Panc1 (cell line): ENCODE measurements around the gene SMIM8.

Experiments used
- CTCF ChIP-seq: fragments of 450-650 bp; IDR thresholded peaks from 2 replicates; pipeline ENCODE4 v1.5.1; 2017; ENCODE audit warnings: mild to moderate bottlenecking
- TCF7L2 ChIP-seq: IDR thresholded peaks from 2 replicates; pipeline ENCODE4 v1.6.1; 2011; ENCODE audit warnings: mild to moderate bottlenecking, low read depth, low read length, inconsistent platforms

GRCh38 chr6:87297119-87297518 lies 25.3 kb upstream of the SMIM8 start:
- TF ChIP-seq CTCF (no peak), TCF7L2 (no peak)
